ENCODE data around the gene CSH1.
"Not testable (repeated sequence)": the region's sequence is repeated elsewhere in the genome, so short reads cannot be mapped to it uniquely, and the experiment has no call there.

The CSH1 gene

GRCh38 chr17:63896524-63897354 lies at the start of gene CSH1:
TSS of gene CSH1 (minus strand) at chr17:63896574. CDS start at chr17:63896511, 63 bp downstream.
- not testable (repeated sequence) for H3K9me3 ChIP-seq (ENCODE audit: severe bottlenecking); H3K27ac ChIP-seq (ENCODE audit: poor library complexity, severe bottlenecking); H3K36me3 ChIP-seq (ENCODE audit: low read depth); H3K4me1 ChIP-seq (ENCODE audit: insufficient read depth, poor library complexity, severe bottlenecking); ATAC-seq (ENCODE audit: low read depth); H3K27me3 ChIP-seq (ENCODE audit: insufficient read depth, poor library complexity, severe bottlenecking); DNase-seq (ENCODE audit: low spot score); H3K4me3 ChIP-seq (ENCODE audit: severe bottlenecking)

GRCh38 chr17:63945784-63946439 lies 49.5 kb upstream of the CSH1 start:
- H3K4me3 ChIP-seq (ENCODE audit: severe bottlenecking): no peak overlapping the region
- DNase-seq (ENCODE audit: low spot score) (peak; percentile 30), ATAC-seq (ENCODE audit: low read depth) (no peak)
- H3K9me3 ChIP-seq (ENCODE audit: severe bottlenecking): no peaks in the 10 kb centered on the region
- H3K27ac ChIP-seq (ENCODE audit: poor library complexity, severe bottlenecking): no peak overlapping the region
- no peaks in the 10 kb centered on the region for H3K27me3 ChIP-seq (ENCODE audit: insufficient read depth, poor library complexity, severe bottlenecking)
- no peak for TF ChIP-seq CTCF (IDR thresholded peaks at IDR 0.05; ENCODE audit: poor library complexity, severe bottlenecking)
- H3K36me3 ChIP-seq (ENCODE audit: low read depth): no peaks in the 10 kb centered on the region
- H3K4me1 ChIP-seq (ENCODE audit: insufficient read depth, poor library complexity, severe bottlenecking): no peaks in the 10 kb centered on the region

- H3K36me3 ChIP-seq (ENCODE audit: low read depth): no peaks in the 10 kb centered on the region
- DNase-seq (ENCODE audit: low spot score): peak; percentile 49
- no peak overlapping the region for H3K27ac ChIP-seq (ENCODE audit: poor library complexity, severe bottlenecking)
- H3K4me3 ChIP-seq (ENCODE audit: severe bottlenecking): no peak overlapping the region
- no peaks in the 10 kb centered on the region for H3K27me3 ChIP-seq (ENCODE audit: insufficient read depth, poor library complexity, severe bottlenecking)
- no peak for TF ChIP-seq CTCF (IDR thresholded peaks at IDR 0.05; ENCODE audit: poor library complexity, severe bottlenecking)
- ATAC-seq (ENCODE audit: low read depth): no peak
- H3K9me3 ChIP-seq (ENCODE audit: severe bottlenecking): no peaks in the 10 kb centered on the region
- no peaks in the 10 kb centered on the region for H3K4me1 ChIP-seq (ENCODE audit: insufficient read depth, poor library complexity, severe bottlenecking)
Observed at GRCh38 chr17:63944736-63945499, 48.5 kb upstream of the CSH1 start.

GRCh38 chr17:63943745-63944144 lies 47.4 kb upstream of the CSH1 start:
- Histone ChIP-seq H3K36me3 (ENCODE audit: low read depth) (no peaks in the 10 kb centered on the region), H3K27me3 (ENCODE audit: insufficient read depth, poor library complexity, severe bottlenecking) (no peaks in the 10 kb centered on the region), H3K9me3 (ENCODE audit: severe bottlenecking) (no peaks in the 10 kb centered on the region), H3K4me3 (ENCODE audit: severe bottlenecking) (no peak overlapping the region), H3K27ac (ENCODE audit: poor library complexity, severe bottlenecking) (no peak overlapping the region), H3K4me1 (ENCODE audit: insufficient read depth, poor library complexity, severe bottlenecking) (no peaks in the 10 kb centered on the region)
- DNase-seq (ENCODE audit: low spot score) (no peak), ATAC-seq (ENCODE audit: low read depth) (no peak)
- TF ChIP-seq CTCF (IDR thresholded peaks at IDR 0.05; ENCODE audit: poor library complexity, severe bottlenecking): no peak

GRCh38 chr17:63942309-63942985 lies 46.1 kb upstream of the CSH1 start:
- H3K9me3 ChIP-seq (ENCODE audit: severe bottlenecking): no peaks in the 10 kb centered on the region
- H3K27me3 ChIP-seq (ENCODE audit: insufficient read depth, poor library complexity, severe bottlenecking): no peaks in the 10 kb centered on the region
- no peak overlapping the region for H3K27ac ChIP-seq (ENCODE audit: poor library complexity, severe bottlenecking)
- H3K36me3 ChIP-seq (ENCODE audit: low read depth): no peaks in the 10 kb centered on the region
- ATAC-seq (ENCODE audit: low read depth) (no peak), DNase-seq (ENCODE audit: low spot score) (no peak)
- H3K4me1 ChIP-seq (ENCODE audit: insufficient read depth, poor library complexity, severe bottlenecking): no peaks in the 10 kb centered on the region
- H3K4me3 ChIP-seq (ENCODE audit: severe bottlenecking): no peak overlapping the region
- TF ChIP-seq CTCF (IDR thresholded peaks at IDR 0.05; ENCODE audit: poor library complexity, severe bottlenecking): no peak
